H1 (cell line): ENCODE measurements around the gene ADGRL2. TPM values are rescaled to one million over a fixed set of nuclear protein-coding genes. Genes with fewer than 3 reads are reported as not detected.

Experiments used
- CTCF ChIA-PET: fragments of 300-600 bp; sonication (Branson Sonifier 250); formaldehyde crosslinking; loops from one replicate; lab custom pipeline; 2021; ENCODE audit not compliant: partially characterized antibody; lab: Charles Lee
- POLR2A ChIA-PET: fragments of 300-600 bp; sonication (Branson Sonifier 250); formaldehyde crosslinking; loops from one replicate; lab custom pipeline; 2021; ENCODE audit warnings: inconsistent platforms; ENCODE audit not compliant: partially characterized antibody; lab: Charles Lee
- DNase-seq, 2 experiments: peaks; one replicate each; pipeline versions ENCODE4 v3.0.0 to v3.0.0-alpha.2; 2010 to 2022; ENCODE audit warnings: low spot score in 2 of 2, low read depth in 1 of 2, mixed read lengths in 1 of 2
- FAIRE-seq: peaks from 2 replicates; lab custom pipeline; 2011; peaks lifted over from hg19 to GRCh38; lab: Jason Lieb, UNC
- H2AFZ ChIP-seq: 2 replicates; pipeline ENCODE4 v1.8.1; 2012; ENCODE audit warnings: low read length, inconsistent platforms
- H2AK5ac ChIP-seq: 2 replicates; pipeline ENCODE4 v1.6.1; 2013; ENCODE audit warnings: low read depth, low read length
- H2BK120ac ChIP-seq: replicated peaks from 2 replicates; pipeline ENCODE3; 2013; ENCODE audit warnings: low read depth, low read length, inconsistent platforms
- H2BK12ac ChIP-seq: 2 replicates; pipeline ENCODE4 v1.6.1; 2013; ENCODE audit warnings: low read depth, low read length
- H2BK15ac ChIP-seq: 2 replicates; pipeline ENCODE4 v1.6.1; 2013; ENCODE audit warnings: low read length
- H2BK20ac ChIP-seq: 2 replicates; pipeline ENCODE4 v1.6.1; 2013; ENCODE audit warnings: low read length
- H2BK5ac ChIP-seq: 2 replicates; pipeline ENCODE4 v1.6.1; 2013; ENCODE audit warnings: low read depth, low read length
- H3K14ac ChIP-seq: 2 replicates; pipeline ENCODE4 v1.6.1; 2013; ENCODE audit warnings: inconsistent platforms; ENCODE audit not compliant: insufficient read length
- H3K18ac ChIP-seq: 2 replicates; pipeline ENCODE4 v1.6.1; 2013; ENCODE audit warnings: low read length; ENCODE audit errors: extremely low read depth
- H3K23ac ChIP-seq: 2 replicates; pipeline ENCODE4 v1.6.1; 2013; ENCODE audit warnings: inconsistent platforms; ENCODE audit not compliant: insufficient read length
- H3K23me2 ChIP-seq: 2 replicates; pipeline ENCODE4 v1.6.1; 2013; ENCODE audit warnings: low read depth, low read length
- H3K27ac ChIP-seq: 2 replicates; pipeline ENCODE4 v1.6.1; 2011; ENCODE audit warnings: low read depth, low read length, inconsistent platforms
- H3K27me3 ChIP-seq, 4 experiments: replicated peaks in 1 of 4; 1 replicate in 1 of 4; 2 replicates in 3 of 4; pipeline versions ENCODE4 v1.6.1 to v1.8.1; 2011 to 2013; ENCODE audit warnings: low read length in 3 of 4, mild to moderate bottlenecking in 3 of 4, inconsistent platforms in 2 of 4, mixed read lengths in 2 of 4, moderate library complexity in 1 of 4; ENCODE audit not compliant: control insufficient read depth in 3 of 4, insufficient read depth in 3 of 4; ENCODE audit errors: extremely low read depth in 1 of 4
- H3K36me3 ChIP-seq, 4 experiments: 2 replicates each; pipeline versions ENCODE4 v1.6.1 to v1.8.1; 2011 to 2013; ENCODE audit warnings: mild to moderate bottlenecking in 4 of 4, low read length in 3 of 4, moderate library complexity in 2 of 4, control low read depth in 1 of 4, inconsistent platforms in 1 of 4; ENCODE audit not compliant: insufficient read depth in 4 of 4, control insufficient read depth in 2 of 4
- H3K4ac ChIP-seq: replicated peaks from 2 replicates; pipeline ENCODE3; 2013; ENCODE audit warnings: low read length, low read depth, mixed read lengths, inconsistent platforms; ENCODE audit not compliant: insufficient read length
- H3K4me1 ChIP-seq, 4 experiments: replicated peaks in 1 of 4; 1 replicate in 1 of 4; 2 replicates in 3 of 4; pipeline versions ENCODE4 v1.6.1 to v1.8.1; 2011 to 2013; ENCODE audit warnings: low read length in 3 of 4, inconsistent platforms in 2 of 4, mixed read lengths in 1 of 4; ENCODE audit not compliant: insufficient read depth in 4 of 4, control insufficient read depth in 3 of 4
- H3K4me2 ChIP-seq, 2 experiments: 2 replicates each; pipeline versions ENCODE4 v1.6.1 to v1.8.1; 2011 to 2013; ENCODE audit warnings: low read depth in 2 of 2, low read length in 2 of 2, control low read depth in 1 of 2, inconsistent platforms in 1 of 2, mild to moderate bottlenecking in 1 of 2; ENCODE audit not compliant: insufficient read depth in 1 of 2
- H3K4me3 ChIP-seq, 4 experiments: fragments of 200-600, 300-600 bp in 1 of 4; sonication (generic), shearing (Covaris generic), sonication (Bioruptor Twin) in 1 of 4; 2 replicates each; pipeline versions ENCODE4 v1.5.1 to v1.8.1; 2011 to 2016; ENCODE audit warnings: low read length in 4 of 4, low read depth in 3 of 4, control low read depth in 2 of 4, inconsistent platforms in 2 of 4, mild to moderate bottlenecking in 2 of 4, mixed read lengths in 1 of 4, moderate library complexity in 1 of 4; ENCODE audit not compliant: insufficient read depth in 2 of 4; ENCODE audit errors: extremely low read depth in 1 of 4
- H3K56ac ChIP-seq: replicated peaks from 2 replicates; pipeline ENCODE3; 2013; ENCODE audit warnings: low read depth, mild to moderate bottlenecking, mixed read lengths, low read length, inconsistent platforms; ENCODE audit not compliant: insufficient read length
- H3K79me1 ChIP-seq: 2 replicates; pipeline ENCODE4 v1.6.1; 2013; ENCODE audit warnings: low read depth, low read length, control low read depth
- H3K79me2 ChIP-seq, 2 experiments: 2 replicates each; pipeline versions ENCODE4 v1.6.1 to v1.8.1; 2012 to 2013; ENCODE audit warnings: low read length in 2 of 2, mild to moderate bottlenecking in 2 of 2, inconsistent platforms in 1 of 2; ENCODE audit not compliant: insufficient read depth in 2 of 2, control insufficient read depth in 1 of 2
- H3K9ac ChIP-seq, 4 experiments: replicated peaks in 1 of 4; 1 replicate in 1 of 4; 2 replicates in 3 of 4; pipeline versions ENCODE4 v1.6.1 to v1.8.1; 2011 to 2013; ENCODE audit warnings: low read depth in 3 of 4, low read length in 3 of 4, control low read depth in 2 of 4, mild to moderate bottlenecking in 2 of 4, moderate library complexity in 2 of 4, inconsistent platforms in 1 of 4; ENCODE audit errors: extremely low read depth in 1 of 4
- H3K9me3 ChIP-seq, 2 experiments: 2 replicates each; pipeline versions ENCODE4 v1.6.1 to v1.8.1; 2012 to 2013; ENCODE audit warnings: mild to moderate bottlenecking in 2 of 2, moderate library complexity in 2 of 2, control low read depth in 1 of 2, inconsistent platforms in 1 of 2, low read depth in 1 of 2, low read length in 1 of 2, mixed read lengths in 1 of 2; ENCODE audit not compliant: insufficient read depth in 2 of 2
- H4K20me1 ChIP-seq, 2 experiments: replicated peaks in 1 of 2; 2 replicates each; pipeline versions ENCODE3 to v1.8.1; 2011 to 2013; ENCODE audit warnings: inconsistent platforms in 2 of 2, low read length in 2 of 2, mild to moderate bottlenecking in 1 of 2; ENCODE audit not compliant: insufficient read depth in 2 of 2, control insufficient read depth in 1 of 2
- H4K5ac ChIP-seq: 2 replicates; pipeline ENCODE4 v1.6.1; 2013; ENCODE audit warnings: low read length, low read depth, mixed read lengths, inconsistent platforms; ENCODE audit not compliant: insufficient read length
- H4K8ac ChIP-seq: 2 replicates; pipeline ENCODE4 v1.8.0; 2013; ENCODE audit warnings: mild to moderate bottlenecking, moderate library complexity, low read length, inconsistent platforms; ENCODE audit not compliant: insufficient read depth; ENCODE audit errors: extremely low read depth
- H4K91ac ChIP-seq: replicated peaks from 2 replicates; pipeline ENCODE3; 2013; ENCODE audit warnings: low read length, mixed read lengths, inconsistent platforms; ENCODE audit not compliant: insufficient read length
- BCL11A ChIP-seq, 2 experiments: IDR thresholded peaks; one replicate each; pipeline ENCODE4 v1.6.1; 2011; ENCODE audit warnings: low read depth in 2 of 2, low read length in 2 of 2, mild to moderate bottlenecking in 2 of 2
- BRCA1 ChIP-seq: IDR thresholded peaks from 2 replicates; pipeline ENCODE4 v1.6.1; 2012; ENCODE audit warnings: low read depth, low read length, improper control_type of control experiment
- SUZ12 ChIP-seq: fragments of 200-600 bp; sonication (generic); IDR thresholded peaks from 2 replicates; pipeline ENCODE4 v1.6.1; 2012; ENCODE audit warnings: mild to moderate bottlenecking, inconsistent platforms, low read length, moderate library complexity, mixed read lengths
- WGBS, 2 experiments: shearing (Covaris generic) in 1 of 2; methylation state at CpG; one replicate each; pipeline versions ENCODE4 v1.1.6 to v1.1.7; 2013 to 2015; ENCODE audit warnings: low lambda C conversion rate in 2 of 2, mixed read lengths in 2 of 2, inconsistent platforms in 1 of 2, low coverage in 1 of 2, missing lambda C conversion rate in 1 of 2; ENCODE audit not compliant: insufficient replicate concordance in 2 of 2, insufficient coverage in 1 of 2, insufficient read length in 1 of 2; ENCODE audit errors: extremely low coverage in 1 of 2, missing lambda C conversion rate in 1 of 2; 5-methylcytosine and 5-hydroxymethylcytosine counted together
- polyA plus RNA-seq, 7 experiments: library from polyadenylated mRNA; depleted of rRNA in 3 of 7; stranded (reverse) in 5 of 7; unstranded in 2 of 7; fragments of >200 nt in 5 of 7; fragments of 200-250 nt in 2 of 7; gene quantifications; 1 replicate in 5 of 7; 2 replicates in 1 of 7; 4 replicates in 1 of 7; pipeline versions ENCODE4 v1.2.1 to v1.2.3, GENCODE V29; 2011 to 2013; ENCODE audit warnings: missing spikeins in 2 of 7, mixed read lengths in 2 of 7
- total RNA-seq: library from RNA; stranded (reverse); fragmentation: NEBNext Ultra II Directional; extraction: Animal tissue kit (Norgen Biotek cat#: 25700); gene quantifications from 2 replicates; pipeline ENCODE4 v1.2.1, GENCODE V29; 2021

The ADGRL2 gene
- total and polyA plus RNA-seq, 2 of the 8 experiments (the other 6 are each of a cell fraction or from before 2014, with no cell fraction given), result 113 to 124 TPM

DNA sequence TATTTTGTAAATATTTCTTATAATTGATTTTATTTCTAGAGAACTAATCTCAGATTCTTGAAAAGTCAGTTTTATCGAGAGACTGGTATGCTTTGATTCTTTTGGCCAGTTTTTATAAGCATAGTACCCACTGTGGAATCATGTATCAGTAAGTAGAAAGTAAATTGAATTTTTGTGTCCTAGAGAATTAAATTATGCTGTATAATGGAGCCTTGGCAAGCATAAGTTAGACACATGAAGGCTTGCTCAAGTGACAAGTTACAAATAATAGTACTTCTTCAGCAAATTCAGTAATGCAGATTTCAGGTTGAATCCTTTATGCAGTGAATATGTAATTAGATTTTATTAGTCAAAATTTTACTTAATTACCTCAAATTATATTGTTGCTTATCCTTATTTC is 40.1 kb downstream of the ADGRL2 start:
- Histone ChIP-seq H2BK20ac (no peak overlapping the region), H2AK5ac (no peak overlapping the region), H3K23me2 (no peaks in the 10 kb centered on the region), H3K9me3 (no peaks in the 10 kb centered on the region), H2BK5ac (no peak overlapping the region), H3K9ac (no peak overlapping the region), H3K18ac (no peak overlapping the region), H3K4me1 (no peaks in the 10 kb centered on the region), H4K5ac (no peak overlapping the region), H3K36me3 (peaks cover 0 to 62% (median 2%) of the 10 kb centered on the region in 4 experiments; a peak in 5 of 8 replicates), H2BK120ac (no peak overlapping the region), H3K27me3 (no peaks in the 10 kb centered on the region), H3K23ac (no peak overlapping the region), H3K14ac (no peak overlapping the region), H3K79me1 (no peaks in the 10 kb centered on the region; the same call in 1 of the 2 replicates), H3K4me3 (no peak overlapping the region), H4K91ac (no peak overlapping the region), H3K79me2 (peaks cover 0 to 93% of the 10 kb centered on the region in 2 experiments; a peak in 3 of 4 replicates), H3K27ac (no peak overlapping the region), H2BK15ac (no peak overlapping the region), H4K20me1 (peaks cover 3 to 4% of the 10 kb centered on the region in 2 experiments), H3K56ac (no peak overlapping the region), H3K4ac (no peak overlapping the region), H2AFZ (no peak overlapping the region), H3K4me2 (no peak overlapping the region), H4K8ac (no peak overlapping the region), H2BK12ac (no peak overlapping the region)
- DNase-seq, result no peak
- WGBS, 2 experiments, result 94% methylated on average over 1 of the region's 1 CpG; no CpG with 5 or more reads in 1 of the 2 experiments
- no peak for FAIRE-seq
- POLR2A ChIA-PET, result no interaction called here
- CTCF ChIA-PET, result interaction anchor here (1.0 to 1.1 kb wide), 2 partner anchors 11 to 16 kb away, joined by 3 to 5 read pairs; no protein-coding TSS in a partner anchor
- TF ChIP-seq SUZ12, result no peak
- TF ChIP-seq BCL11A (IDR thresholded peaks at IDR 0.05; ENCODE audit: low read depth in 2 of 2, low read length in 2 of 2), result no peak
- TF ChIP-seq BRCA1, result no peak
